ENCODE measurements around the gene NUDT8. TPM values are rescaled to one million over a fixed set of nuclear protein-coding genes. Genes with fewer than 3 reads are reported as not detected.
A peak's percentile ranks its signal among the peaks of the same experiment; 100 is the strongest.
"Not testable (repeated sequence)": the region's sequence is repeated elsewhere in the genome, so short reads cannot be mapped to it uniquely, and the experiment has no call there.

Gene NUDT8
- total and polyA plus RNA-seq, 2 of the 8 experiments (the other 6 are each of a cell fraction or from before 2014, with no cell fraction given): 7.2 to 8.3 TPM

DNA sequence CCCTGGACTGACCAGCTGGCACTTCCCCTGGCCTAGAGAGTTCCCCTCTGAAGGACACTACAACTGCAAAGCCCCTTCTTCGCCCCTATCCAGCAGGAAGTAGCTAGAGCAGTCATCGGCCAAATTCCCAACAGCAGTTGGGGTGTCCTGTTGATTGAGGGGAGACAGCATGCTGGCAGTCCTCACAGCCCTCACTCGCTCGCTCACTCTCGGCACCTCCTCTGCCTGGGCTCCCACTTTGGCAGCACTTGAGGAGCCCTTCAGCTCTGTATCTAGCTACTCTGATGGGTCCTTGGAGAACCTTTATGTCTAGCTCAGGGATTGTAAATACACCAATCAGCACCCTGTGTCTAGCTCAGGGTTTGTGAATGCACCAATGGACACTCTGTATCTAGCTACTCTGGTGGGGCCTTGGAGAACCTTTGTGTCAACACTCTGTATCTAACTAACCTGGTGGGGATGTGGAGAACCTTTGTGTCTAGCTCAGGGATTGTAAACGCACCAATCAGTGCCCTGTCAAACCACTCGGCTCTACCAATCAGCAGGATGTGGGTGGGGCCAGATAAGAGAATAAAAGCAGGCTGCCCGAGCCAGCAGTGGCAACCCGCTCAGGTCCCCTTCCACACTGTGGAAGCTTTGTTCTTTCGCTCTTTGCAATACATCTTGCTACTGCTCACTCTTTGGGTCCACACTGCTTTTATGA, 3.5 kb downstream of the NUDT8 start:
- not testable (repeated sequence) for H2BK15ac ChIP-seq (ENCODE audit: low read length); H2AK5ac ChIP-seq (ENCODE audit: low read depth, low read length); FAIRE-seq; H3K18ac ChIP-seq (ENCODE audit: extremely low read depth, low read length); H3K56ac ChIP-seq (replicated peaks; ENCODE audit: insufficient read length, low read depth, low read length); H3K27me3 ChIP-seq (replicated peaks in 1 of 4; ENCODE audit: control insufficient read depth in 3 of 4, extremely low read depth in 1 of 4, insufficient read depth in 3 of 4, low read length in 3 of 4); H2BK120ac ChIP-seq (replicated peaks; ENCODE audit: low read depth, low read length); H3K14ac ChIP-seq (ENCODE audit: insufficient read length); H3K27ac ChIP-seq (ENCODE audit: low read depth, low read length); H4K8ac ChIP-seq (ENCODE audit: extremely low read depth, insufficient read depth, low read length); H3K4me2 ChIP-seq (ENCODE audit: insufficient read depth in 1 of 2, low read depth in 2 of 2, low read length in 2 of 2); H3K23me2 ChIP-seq (ENCODE audit: low read depth, low read length); H2BK5ac ChIP-seq (ENCODE audit: low read depth, low read length); H4K20me1 ChIP-seq (replicated peaks in 1 of 2; ENCODE audit: control insufficient read depth in 1 of 2, insufficient read depth in 2 of 2, low read length in 2 of 2); H2AFZ ChIP-seq (ENCODE audit: low read length); H3K36me3 ChIP-seq (ENCODE audit: control insufficient read depth in 2 of 4, insufficient read depth in 4 of 4, low read length in 3 of 4); H2BK20ac ChIP-seq (ENCODE audit: low read length); H3K4ac ChIP-seq (replicated peaks; ENCODE audit: insufficient read length, low read depth, low read length); H3K23ac ChIP-seq (ENCODE audit: insufficient read length); H3K9ac ChIP-seq (replicated peaks in 1 of 4; ENCODE audit: extremely low read depth in 1 of 4, low read depth in 3 of 4, low read length in 3 of 4); H2BK12ac ChIP-seq (ENCODE audit: low read depth, low read length); H4K91ac ChIP-seq (replicated peaks; ENCODE audit: insufficient read length, low read length); H3K4me3 ChIP-seq (ENCODE audit: extremely low read depth in 1 of 4, insufficient read depth in 2 of 4, low read depth in 3 of 4, low read length in 4 of 4); H3K79me1 ChIP-seq (ENCODE audit: low read depth, low read length); H3K79me2 ChIP-seq (ENCODE audit: control insufficient read depth in 1 of 2, insufficient read depth in 2 of 2, low read length in 2 of 2); H3K9me3 ChIP-seq (ENCODE audit: insufficient read depth in 2 of 2, low read depth in 1 of 2, low read length in 1 of 2); H4K5ac ChIP-seq (ENCODE audit: insufficient read length, low read depth, low read length); DNase-seq (ENCODE audit: low read depth in 1 of 2, low spot score in 2 of 2)
- ChIA-PET CTCF (ENCODE audit: partially characterized antibody) (interaction anchor here (0.6 to 9.8 kb wide), 7 partner anchors 12 to 49 kb away, joined by 3 to 117 read pairs (median 3); partner anchors contain the start of gene TBX10), POLR2A (ENCODE audit: partially characterized antibody) (interaction anchor here (0.6 to 11.7 kb wide), 9 partner anchors 9 to 256 kb away, joined by 3 to 194 read pairs (median 3); partner anchors contain the start of gene GSTP1)
- peaks cover 0 to 15% (median 13%) of the 10 kb centered on the region in 4 experiments; a peak in 6 of 7 replicates for H3K4me1 ChIP-seq (replicated peaks in 1 of 4; ENCODE audit: control insufficient read depth in 3 of 4, insufficient read depth in 4 of 4, low read length in 3 of 4)
- WGBS, 2 experiments (ENCODE audit: extremely low coverage in 1 of 2, insufficient coverage in 1 of 2, insufficient read length in 1 of 2, insufficient replicate concordance in 2 of 2, low coverage in 1 of 2, low lambda C conversion rate in 2 of 2, missing lambda C conversion rate in 1 of 2): 93% methylated on average over 10 of the region's 10 CpGs; no CpG with 5 or more reads in 1 of the 2 experiments
- peak; percentile 60 for TF ChIP-seq POLR2AphosphoS5 (IDR thresholded peaks at IDR 0.05; ENCODE audit: low read depth, low read length)
- TF ChIP-seq SP1 (IDR thresholded peaks at IDR 0.05; ENCODE audit: low read depth, low read length): peak; percentile 47; the same call in 1 of the 2 replicates
